ENCODE measurements around the gene STX17.

STX17 gene

DNA sequence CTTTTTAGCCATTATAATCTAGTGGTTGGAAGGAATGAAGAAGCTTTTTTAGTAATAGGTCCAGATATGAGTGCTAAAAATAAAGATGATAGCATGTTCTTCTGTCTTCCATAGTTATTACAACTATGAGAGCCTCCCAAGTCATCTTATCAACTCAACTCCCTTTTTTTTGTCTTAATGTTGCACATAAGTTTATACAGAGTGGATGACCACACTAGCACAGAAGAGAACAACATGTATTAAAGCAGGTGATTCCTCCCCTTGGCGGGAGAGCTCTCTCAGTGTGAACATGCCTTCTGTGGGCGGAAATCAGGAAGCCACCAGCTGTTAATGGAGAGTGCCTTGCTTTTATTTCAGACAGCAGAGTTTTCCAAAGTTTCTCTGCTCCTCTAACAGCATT is 40.1 kb upstream of the STX17 start:
- no peak for DNase-seq (ENCODE audit: low spot score)
- ChIA-PET POLR2A (ENCODE audit: low non-redundant PET) (no interaction called here), CTCF (interaction anchor here (0.7 to 1.0 kb wide), 3 partner anchors 19 to 641 kb away, joined by 3 read pairs; no protein-coding TSS in a partner anchor)
- no peak overlapping the region for H3K27ac ChIP-seq
- TF ChIP-seq, protein P1, sequence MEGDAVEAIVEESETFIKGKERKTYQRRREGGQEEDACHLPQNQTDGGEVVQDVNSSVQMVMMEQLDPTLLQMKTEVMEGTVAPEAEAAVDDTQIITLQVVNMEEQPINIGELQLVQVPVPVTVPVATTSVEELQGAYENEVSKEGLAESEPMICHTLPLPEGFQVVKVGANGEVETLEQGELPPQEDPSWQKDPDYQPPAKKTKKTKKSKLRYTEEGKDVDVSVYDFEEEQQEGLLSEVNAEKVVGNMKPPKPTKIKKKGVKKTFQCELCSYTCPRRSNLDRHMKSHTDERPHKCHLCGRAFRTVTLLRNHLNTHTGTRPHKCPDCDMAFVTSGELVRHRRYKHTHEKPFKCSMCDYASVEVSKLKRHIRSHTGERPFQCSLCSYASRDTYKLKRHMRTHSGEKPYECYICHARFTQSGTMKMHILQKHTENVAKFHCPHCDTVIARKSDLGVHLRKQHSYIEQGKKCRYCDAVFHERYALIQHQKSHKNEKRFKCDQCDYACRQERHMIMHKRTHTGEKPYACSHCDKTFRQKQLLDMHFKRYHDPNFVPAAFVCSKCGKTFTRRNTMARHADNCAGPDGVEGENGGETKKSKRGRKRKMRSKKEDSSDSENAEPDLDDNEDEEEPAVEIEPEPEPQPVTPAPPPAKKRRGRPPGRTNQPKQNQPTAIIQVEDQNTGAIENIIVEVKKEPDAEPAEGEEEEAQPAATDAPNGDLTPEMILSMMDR (conservative IDR thresholded peaks at IDR 0.05; ENCODE audit: low read depth), result no peak

DNA sequence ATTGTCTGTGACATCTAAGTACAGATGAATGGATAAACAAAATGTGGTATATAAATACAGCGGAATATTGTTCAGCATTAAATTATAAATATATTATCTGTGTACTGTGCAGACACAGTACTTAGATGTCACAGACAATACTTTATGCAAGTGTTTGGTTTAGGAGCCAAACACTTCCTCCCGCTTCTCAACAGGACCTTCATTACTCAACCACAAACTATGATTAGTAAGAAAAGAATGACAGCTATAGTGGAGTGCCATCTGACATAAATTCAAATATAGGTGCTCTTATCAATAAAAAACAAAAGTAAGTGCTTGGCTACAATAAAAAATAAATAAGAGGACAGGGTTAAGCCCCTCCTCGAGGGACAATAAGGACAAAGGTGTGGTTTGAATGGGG is 38.9 kb upstream of the STX17 start:
- H3K27ac ChIP-seq, result no peak overlapping the region
- CTCF ChIA-PET, result interaction anchor here (0.6 kb wide), 1 partner anchor 23 kb away, joined by 4 read pairs; no protein-coding TSS in a partner anchor
- TF ChIP-seq, protein P1 (conservative IDR thresholded peaks at IDR 0.05; ENCODE audit: low read depth), result no peak
- POLR2A ChIA-PET (ENCODE audit: low non-redundant PET), result no interaction called here
- no peak for DNase-seq (ENCODE audit: low spot score)

- TF ChIP-seq, protein P1 (conservative IDR thresholded peaks at IDR 0.05; ENCODE audit: low read depth), result no peak
- H3K27ac ChIP-seq, result no peak overlapping the region
- POLR2A ChIA-PET (ENCODE audit: low non-redundant PET), result no interaction called here
- no peak for DNase-seq (ENCODE audit: low spot score)
- CTCF ChIA-PET, result interaction anchor here (0.6 kb wide), 1 partner anchor 23 kb away, joined by 4 read pairs; no protein-coding TSS in a partner anchor
Observed at GRCh38 chr9:99867968-99868367, 38.5 kb upstream of the STX17 start.

GRCh38 chr9:99868845-99869244 is 37.6 kb upstream of the STX17 start:
- no peak for DNase-seq (ENCODE audit: low spot score)
- TF ChIP-seq, protein P1 (conservative IDR thresholded peaks at IDR 0.05; ENCODE audit: low read depth), result no peak
- H3K27ac ChIP-seq, result no peak overlapping the region
- ChIA-PET CTCF (interaction anchor here (0.9 kb wide), 1 partner anchor 13 kb away, joined by 3 read pairs; no protein-coding TSS in a partner anchor), POLR2A (ENCODE audit: low non-redundant PET) (no interaction called here)

DNA sequence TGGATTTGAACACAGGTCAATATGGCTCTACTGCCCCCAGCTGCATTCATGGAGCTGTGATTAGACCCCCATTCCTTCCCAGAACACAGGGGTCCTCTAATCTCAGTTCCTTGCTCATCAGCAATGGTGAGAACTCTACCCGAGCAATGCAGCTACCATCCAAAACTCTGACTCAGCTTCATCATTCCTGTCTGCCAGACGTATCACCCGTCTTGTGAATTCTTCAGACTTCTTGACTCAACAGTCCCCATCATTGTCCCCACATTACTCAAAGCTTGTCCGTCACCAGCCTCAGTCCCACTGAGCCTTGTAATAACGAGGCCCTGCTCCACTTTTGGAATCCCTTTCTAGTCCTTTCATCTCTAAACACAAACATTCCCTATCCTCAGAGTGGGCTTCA is 36.3 kb upstream of the STX17 start:
- TF ChIP-seq, protein P1 (conservative IDR thresholded peaks at IDR 0.05; ENCODE audit: low read depth), result no peak
- no peak overlapping the region for H3K27ac ChIP-seq
- POLR2A ChIA-PET (ENCODE audit: low non-redundant PET), result no interaction called here
- DNase-seq (ENCODE audit: low spot score), result no peak
- CTCF ChIA-PET, result interaction anchor here (0.6 kb wide), 1 partner anchor 63 kb away, joined by 4 read pairs; no protein-coding TSS in a partner anchor

DNA sequence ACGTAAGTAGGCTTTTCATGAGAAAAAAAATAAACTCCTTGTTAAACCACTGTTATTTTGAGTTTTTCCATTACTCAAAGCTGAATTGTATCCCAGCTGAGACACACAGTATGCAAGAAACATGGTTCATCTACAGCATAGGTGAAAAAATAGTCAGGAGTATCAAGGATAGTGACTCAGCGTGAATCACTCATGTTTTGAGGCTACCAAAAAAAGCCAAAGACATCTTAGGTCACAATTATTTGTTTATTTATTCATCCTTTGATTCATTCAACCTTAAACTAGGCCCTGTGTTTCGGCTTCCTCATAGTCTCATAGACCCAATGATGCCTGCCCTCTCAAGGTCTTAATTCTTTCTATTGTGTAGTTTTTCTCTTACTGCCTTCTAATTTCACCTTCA is 32.9 kb upstream of the STX17 start:
- no peak overlapping the region for H3K27ac ChIP-seq
- TF ChIP-seq, protein P1 (conservative IDR thresholded peaks at IDR 0.05; ENCODE audit: low read depth), result no peak
- POLR2A ChIA-PET (ENCODE audit: low non-redundant PET), result no interaction called here
- peak; percentile 71 for DNase-seq (ENCODE audit: low spot score)
- CTCF ChIA-PET, result interaction anchor here (0.7 kb wide), 1 partner anchor 547 kb away, joined by 5 read pairs; no protein-coding TSS in a partner anchor
